ENCODE data around the gene KRT86. TPM values are rescaled to one million over a fixed set of nuclear protein-coding genes. Genes with fewer than 3 reads are reported as not detected.
"Not testable (repeated sequence)": the region's sequence is repeated elsewhere in the genome, so short reads cannot be mapped to it uniquely, and the experiment has no call there.

The KRT86 gene
- total and polyA plus RNA-seq, 2 of the 8 experiments (the other 6 are each of a cell fraction or from before 2014, with no cell fraction given), result 0.12 TPM; not detected in 1

DNA sequence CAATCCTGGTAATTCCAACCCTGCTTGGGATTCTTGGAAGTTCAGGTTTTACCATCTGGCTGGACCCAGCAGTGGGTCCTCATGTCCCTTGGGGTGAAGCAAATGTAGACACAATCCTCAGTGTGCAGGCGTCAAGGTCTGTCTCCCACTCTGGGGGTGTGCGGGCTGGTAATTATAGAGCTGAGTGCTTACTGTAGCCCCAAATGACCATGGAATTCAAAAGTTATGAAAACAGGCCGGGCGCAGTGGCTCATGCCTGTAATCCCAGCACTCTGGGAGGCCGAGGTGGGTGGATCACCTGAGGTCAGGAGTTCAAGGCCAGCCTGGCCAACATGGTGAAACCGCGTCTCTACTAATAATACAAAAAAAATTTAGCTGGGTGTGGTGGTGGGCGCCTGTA is 70.6 kb downstream of the KRT86 start:
- H3K14ac ChIP-seq (ENCODE audit: insufficient read length); H2BK5ac ChIP-seq (ENCODE audit: low read depth, low read length); H2BK120ac ChIP-seq (replicated peaks; ENCODE audit: low read depth, low read length); H4K20me1 ChIP-seq (replicated peaks in 1 of 2; ENCODE audit: control insufficient read depth in 1 of 2, insufficient read depth in 2 of 2, low read length in 2 of 2); H3K9ac ChIP-seq (replicated peaks in 1 of 4; ENCODE audit: extremely low read depth in 1 of 4, low read depth in 3 of 4, low read length in 3 of 4); H3K18ac ChIP-seq (ENCODE audit: extremely low read depth, low read length); H3K36me3 ChIP-seq (ENCODE audit: control insufficient read depth in 2 of 4, insufficient read depth in 4 of 4, low read length in 3 of 4); H3K4me1 ChIP-seq (replicated peaks in 1 of 4; ENCODE audit: control insufficient read depth in 3 of 4, insufficient read depth in 4 of 4, low read length in 3 of 4); H2AK5ac ChIP-seq (ENCODE audit: low read depth, low read length); DNase-seq (ENCODE audit: low read depth in 1 of 2, low spot score in 2 of 2); H3K4me3 ChIP-seq (ENCODE audit: extremely low read depth in 1 of 4, insufficient read depth in 2 of 4, low read depth in 3 of 4, low read length in 4 of 4); H3K56ac ChIP-seq (replicated peaks; ENCODE audit: insufficient read length, low read depth, low read length); H2BK20ac ChIP-seq (ENCODE audit: low read length); H3K23ac ChIP-seq (ENCODE audit: insufficient read length); H3K23me2 ChIP-seq (ENCODE audit: low read depth, low read length); H2BK15ac ChIP-seq (ENCODE audit: low read length); H3K79me1 ChIP-seq (ENCODE audit: low read depth, low read length); FAIRE-seq; H3K9me3 ChIP-seq (ENCODE audit: insufficient read depth in 2 of 2, low read depth in 1 of 2, low read length in 1 of 2); H3K27me3 ChIP-seq (replicated peaks in 1 of 4; ENCODE audit: control insufficient read depth in 3 of 4, extremely low read depth in 1 of 4, insufficient read depth in 3 of 4, low read length in 3 of 4); H3K4ac ChIP-seq (replicated peaks; ENCODE audit: insufficient read length, low read depth, low read length); H4K8ac ChIP-seq (ENCODE audit: extremely low read depth, insufficient read depth, low read length); H3K27ac ChIP-seq (ENCODE audit: low read depth, low read length); H2AFZ ChIP-seq (ENCODE audit: low read length); H2BK12ac ChIP-seq (ENCODE audit: low read depth, low read length); POLR2A ChIA-PET (ENCODE audit: partially characterized antibody); H3K4me2 ChIP-seq (ENCODE audit: insufficient read depth in 1 of 2, low read depth in 2 of 2, low read length in 2 of 2); H4K5ac ChIP-seq (ENCODE audit: insufficient read length, low read depth, low read length); H4K91ac ChIP-seq (replicated peaks; ENCODE audit: insufficient read length, low read length); H3K79me2 ChIP-seq (ENCODE audit: control insufficient read depth in 1 of 2, insufficient read depth in 2 of 2, low read length in 2 of 2): not testable (repeated sequence)
- WGBS, 2 experiments (ENCODE audit: extremely low coverage in 1 of 2, insufficient coverage in 1 of 2, insufficient read length in 1 of 2, insufficient replicate concordance in 2 of 2, low coverage in 1 of 2, low lambda C conversion rate in 2 of 2, missing lambda C conversion rate in 1 of 2), result 89% methylated on average over 8 of the region's 8 CpGs; no CpG with 5 or more reads in 1 of the 2 experiments
- CTCF ChIA-PET (ENCODE audit: partially characterized antibody), result interaction anchor here (0.6 to 10.9 kb wide), 11 partner anchors 17 to 539 kb away, joined by 3 to 126 read pairs (median 4); no protein-coding TSS in a partner anchor
